HG03196 (cell line): Measurements from ENCODE around the gene SNX33.
"Not testable (repeated sequence)": the region's sequence is repeated elsewhere in the genome, so short reads cannot be mapped to it uniquely, and the experiment has no call there.

ENCODE experiments used
- ATAC-seq: cut with Tn5 transposase; IDR thresholded peaks from one replicate; pipeline ENCODE4 v1.9.1; 2021; ENCODE audit not compliant: unreplicated experiment

Gene SNX33, protein sequence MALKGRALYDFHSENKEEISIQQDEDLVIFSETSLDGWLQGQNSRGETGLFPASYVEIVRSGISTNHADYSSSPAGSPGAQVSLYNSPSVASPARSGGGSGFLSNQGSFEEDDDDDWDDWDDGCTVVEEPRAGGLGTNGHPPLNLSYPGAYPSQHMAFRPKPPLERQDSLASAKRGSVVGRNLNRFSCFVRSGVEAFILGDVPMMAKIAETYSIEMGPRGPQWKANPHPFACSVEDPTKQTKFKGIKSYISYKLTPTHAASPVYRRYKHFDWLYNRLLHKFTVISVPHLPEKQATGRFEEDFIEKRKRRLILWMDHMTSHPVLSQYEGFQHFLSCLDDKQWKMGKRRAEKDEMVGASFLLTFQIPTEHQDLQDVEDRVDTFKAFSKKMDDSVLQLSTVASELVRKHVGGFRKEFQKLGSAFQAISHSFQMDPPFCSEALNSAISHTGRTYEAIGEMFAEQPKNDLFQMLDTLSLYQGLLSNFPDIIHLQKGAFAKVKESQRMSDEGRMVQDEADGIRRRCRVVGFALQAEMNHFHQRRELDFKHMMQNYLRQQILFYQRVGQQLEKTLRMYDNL

DNA sequence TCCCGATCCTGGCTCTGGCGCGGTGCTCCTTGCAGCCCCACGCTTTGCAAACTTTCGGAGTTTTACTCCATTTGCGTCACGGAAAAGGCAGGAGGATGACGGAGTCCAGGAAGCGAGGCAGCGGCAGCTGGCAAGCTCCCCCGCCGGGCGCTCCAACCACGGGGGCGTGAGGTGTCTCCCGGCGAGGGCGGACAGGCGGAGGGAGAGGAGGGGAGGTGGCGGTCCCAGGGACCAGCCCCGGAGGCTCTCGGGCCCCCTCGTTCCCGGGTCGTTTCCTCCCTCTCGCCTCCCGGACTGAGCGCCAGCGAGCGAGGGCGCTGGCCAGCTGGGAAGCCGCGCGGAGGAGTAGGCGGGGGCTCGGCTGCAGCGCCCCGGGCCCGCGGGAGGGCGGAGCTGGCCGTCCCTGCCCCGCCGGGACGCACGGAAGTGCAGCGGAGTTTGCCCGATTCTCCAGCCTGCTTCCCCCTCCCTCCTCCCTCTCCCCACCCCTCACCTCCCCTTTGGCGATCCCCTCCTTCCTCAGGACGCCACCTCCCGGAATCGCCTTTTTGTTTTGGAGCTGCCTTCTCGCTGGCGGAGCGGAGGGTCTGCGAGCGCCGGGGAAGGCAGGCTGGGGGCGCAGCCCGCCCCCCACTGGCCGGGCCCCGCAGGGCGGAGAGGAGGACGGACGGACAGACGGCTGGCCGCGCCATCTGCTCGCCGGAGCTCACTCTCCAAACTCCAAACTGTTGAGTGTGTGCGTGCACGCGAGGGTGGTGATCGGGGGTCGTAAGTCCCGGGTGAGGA is at the start of gene SNX33:
Gene SNX33 (plus strand): TSS at position 543 of the 786 bp plus-strand sequence. CDS start 1,191 bp downstream, outside the sequence.
- no peak for ATAC-seq

DNA sequence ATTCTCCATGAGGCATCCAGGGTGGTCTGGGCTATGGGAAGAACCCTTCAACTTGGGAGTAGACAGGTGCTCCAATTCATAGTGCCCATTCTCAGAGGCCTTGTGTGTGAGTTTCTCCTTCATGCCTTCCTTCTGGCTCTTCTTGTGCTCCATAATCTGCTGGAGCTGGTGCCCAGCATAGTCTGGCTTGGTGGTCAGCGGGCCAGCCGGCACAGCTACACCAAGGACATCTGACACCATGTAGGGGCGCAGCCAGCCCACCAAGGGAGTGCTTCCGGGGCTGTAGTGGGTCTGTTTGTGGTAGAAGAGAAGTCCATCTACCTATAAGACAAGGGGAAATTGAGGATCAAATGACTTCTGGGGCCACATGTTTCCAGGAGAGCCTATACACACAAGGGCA is 49.4 kb upstream of the SNX33 start:
- ATAC-seq: no peak

DNA sequence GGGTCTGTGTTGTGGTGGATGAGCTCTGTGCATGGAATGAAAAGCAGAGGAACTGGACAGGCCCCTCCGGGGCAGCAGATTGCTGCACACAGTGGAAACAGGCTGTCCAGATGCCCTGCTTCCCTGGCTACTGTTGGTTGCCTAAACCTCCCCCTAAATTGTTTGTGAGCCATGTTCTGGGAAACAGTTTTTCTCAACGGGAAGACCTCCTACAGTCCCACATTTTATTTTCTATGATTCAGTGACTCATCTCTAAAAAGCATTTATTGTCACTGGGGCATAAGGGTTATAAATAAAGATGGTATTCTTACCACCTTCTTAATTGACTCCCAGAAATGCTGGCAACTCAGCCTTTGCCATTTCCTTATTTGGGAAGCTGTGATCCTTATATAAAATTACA is 48.3 kb upstream of the SNX33 start:
- ATAC-seq: no peak

DNA sequence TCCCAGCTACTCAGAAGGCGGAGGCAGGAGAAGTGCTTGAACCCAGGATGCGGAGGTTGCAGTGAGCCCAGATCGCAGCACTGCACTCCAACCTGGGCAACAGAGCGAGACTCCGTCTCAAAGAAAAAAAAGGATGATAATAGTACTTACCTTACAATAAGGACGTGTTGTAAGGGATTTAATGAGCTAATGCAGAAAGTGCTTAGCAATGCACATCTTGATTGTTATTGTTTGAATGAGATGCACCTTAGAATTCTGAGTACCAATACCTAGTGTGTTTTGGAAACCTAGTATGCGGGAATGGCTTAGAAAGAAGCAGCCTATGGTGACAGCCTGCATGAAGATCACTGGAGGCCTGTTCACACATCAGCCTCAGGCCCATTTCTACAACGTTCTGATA is 41.7 kb upstream of the SNX33 start:
- no peak for ATAC-seq

DNA sequence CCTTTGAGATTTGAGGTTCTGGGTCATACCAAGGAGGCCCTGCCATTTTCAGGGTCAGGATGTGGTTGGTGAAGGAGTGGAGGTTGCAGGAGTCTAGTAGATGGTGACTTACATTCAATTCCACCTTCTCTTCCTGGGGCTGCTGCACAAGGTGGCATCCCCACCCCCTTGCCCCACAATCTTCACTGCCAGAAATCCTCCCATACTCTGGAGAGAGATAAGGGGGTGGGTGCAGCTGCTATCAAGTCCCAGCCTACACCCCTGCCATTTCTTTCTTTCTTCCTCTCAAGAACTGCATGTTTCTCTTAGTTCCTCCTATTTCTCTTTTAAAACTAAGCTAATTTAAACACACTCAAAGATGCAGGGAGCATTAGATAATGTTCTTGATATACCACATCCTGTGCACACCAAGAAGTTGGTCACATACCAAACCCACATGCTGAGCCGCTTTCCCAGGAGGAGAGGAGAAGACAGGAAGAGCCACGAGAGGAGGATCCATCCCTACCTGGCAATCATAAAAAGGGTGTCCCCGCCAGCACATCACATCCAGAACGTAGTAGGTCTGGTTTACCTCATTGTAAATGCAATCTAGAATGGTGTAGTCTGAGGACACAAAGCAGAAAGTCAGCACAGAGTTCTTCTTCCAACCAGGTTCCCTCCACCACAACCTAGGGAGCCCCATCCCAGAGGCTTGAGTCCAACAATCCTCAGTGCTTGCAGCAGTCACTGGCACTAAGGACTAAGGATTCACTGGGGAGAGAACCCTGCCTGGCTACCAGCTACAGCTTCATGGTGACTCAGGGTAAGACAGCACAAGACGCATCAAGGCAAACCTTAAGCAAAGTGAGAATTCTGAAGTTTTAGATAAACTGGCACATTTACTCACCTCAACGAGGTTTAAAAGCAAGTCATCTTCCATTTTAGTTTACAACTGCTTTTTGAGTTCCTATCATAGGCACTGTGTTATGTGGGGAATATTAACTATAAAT is 40.7 kb upstream of the SNX33 start:
- ATAC-seq: no peak

DNA sequence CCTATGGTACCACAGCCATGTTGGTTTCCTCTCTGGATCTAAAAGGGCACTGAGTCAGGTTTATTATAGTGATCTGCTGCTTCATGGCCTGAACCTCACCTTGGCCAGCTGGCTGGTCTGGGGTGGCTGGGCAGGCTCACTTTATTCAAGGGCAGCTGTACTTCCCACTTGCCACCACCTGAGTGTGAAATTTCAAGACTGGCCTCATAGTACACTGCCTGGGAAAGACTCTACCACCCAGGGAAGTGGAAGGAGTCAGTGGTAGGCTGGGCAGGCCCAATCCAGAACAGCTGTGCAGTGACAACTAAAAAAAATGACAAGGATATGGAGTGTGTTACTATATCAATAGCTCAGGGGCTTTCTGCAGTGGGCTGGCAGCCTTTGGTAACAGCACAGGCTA is 30.9 kb upstream of the SNX33 start:
- ATAC-seq: no peak

DNA sequence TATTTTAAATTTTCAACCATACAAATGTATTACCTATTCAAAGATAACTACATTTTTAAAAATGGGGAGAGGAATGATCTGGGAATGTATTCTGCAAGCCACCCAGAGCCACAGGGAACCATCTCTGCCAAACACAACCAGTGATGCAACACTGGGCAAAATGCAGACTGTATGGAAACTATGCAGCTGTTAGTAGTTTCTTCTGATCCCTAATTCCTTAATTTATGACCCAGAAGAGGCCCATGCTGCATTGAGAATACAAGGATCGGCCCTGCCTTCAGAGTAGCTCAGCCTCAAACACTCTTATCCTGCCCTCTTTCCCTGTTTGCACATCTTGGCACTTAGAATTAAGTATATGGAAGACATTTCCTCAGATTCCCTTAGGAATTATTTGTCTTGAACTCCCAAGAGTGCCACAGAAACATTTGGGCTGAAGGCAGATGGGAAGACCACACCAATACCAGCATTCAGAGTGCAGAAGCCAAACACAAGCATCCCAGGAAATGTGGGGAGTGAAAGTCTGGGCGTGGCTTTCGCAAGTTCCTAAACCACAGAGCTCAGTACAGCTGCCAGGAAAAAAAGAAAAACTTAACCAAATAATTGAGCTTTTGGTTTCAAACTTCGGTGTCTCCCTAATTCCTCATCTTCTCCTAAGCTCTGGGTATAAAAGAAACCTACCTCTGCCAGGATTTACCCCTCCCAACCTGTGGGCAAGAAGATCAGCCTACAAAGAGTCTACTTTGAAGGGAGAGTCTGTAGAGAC is 27.5 kb upstream of the SNX33 start:
- no peak for ATAC-seq

DNA sequence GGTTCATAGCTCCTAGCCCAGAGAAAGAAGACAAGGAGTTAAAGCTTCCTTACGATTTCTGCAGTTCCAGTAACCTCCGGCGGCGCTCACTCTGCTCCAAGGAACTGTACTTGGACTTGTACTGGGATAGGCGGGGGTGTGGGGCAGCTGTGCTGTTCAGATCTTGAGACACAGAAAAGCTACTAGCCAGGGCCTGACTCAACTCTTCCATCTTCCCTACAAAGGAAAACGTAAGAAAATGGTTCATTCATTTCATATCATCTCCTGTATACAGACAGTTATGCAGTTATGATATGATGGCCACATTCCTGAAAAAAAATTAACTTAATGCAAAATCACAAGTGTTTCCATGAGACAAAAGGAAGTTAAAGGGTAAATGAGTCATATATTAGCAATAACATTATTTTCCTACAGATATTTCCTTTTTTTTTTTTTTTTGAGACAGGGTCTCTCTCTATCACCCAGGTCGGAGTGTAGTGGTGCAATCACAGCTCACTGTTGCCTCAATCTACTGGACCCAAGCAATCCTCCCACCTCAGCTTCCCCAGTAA is 26.8 kb upstream of the SNX33 start:
- ATAC-seq: no peak

DNA sequence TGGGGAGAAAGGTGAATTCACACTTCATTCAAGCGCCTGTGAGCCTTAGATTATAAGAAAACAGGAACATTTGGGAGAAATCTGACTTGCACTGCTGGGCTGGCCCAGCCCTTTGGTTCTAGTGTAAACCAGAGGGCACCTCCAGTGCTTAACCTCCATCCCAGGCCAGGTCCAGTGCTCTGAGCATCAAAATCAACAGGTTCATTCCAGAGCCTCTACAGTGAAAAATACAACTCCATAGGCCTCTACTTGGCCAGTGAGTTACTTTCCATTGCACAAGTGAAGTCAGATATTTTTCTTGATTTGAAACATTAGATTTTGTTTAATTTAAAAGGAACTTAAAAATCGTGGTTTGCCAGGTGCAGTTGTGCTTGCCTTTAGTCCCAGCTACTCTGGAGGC is 25.2 kb upstream of the SNX33 start:
- no peak for ATAC-seq

DNA sequence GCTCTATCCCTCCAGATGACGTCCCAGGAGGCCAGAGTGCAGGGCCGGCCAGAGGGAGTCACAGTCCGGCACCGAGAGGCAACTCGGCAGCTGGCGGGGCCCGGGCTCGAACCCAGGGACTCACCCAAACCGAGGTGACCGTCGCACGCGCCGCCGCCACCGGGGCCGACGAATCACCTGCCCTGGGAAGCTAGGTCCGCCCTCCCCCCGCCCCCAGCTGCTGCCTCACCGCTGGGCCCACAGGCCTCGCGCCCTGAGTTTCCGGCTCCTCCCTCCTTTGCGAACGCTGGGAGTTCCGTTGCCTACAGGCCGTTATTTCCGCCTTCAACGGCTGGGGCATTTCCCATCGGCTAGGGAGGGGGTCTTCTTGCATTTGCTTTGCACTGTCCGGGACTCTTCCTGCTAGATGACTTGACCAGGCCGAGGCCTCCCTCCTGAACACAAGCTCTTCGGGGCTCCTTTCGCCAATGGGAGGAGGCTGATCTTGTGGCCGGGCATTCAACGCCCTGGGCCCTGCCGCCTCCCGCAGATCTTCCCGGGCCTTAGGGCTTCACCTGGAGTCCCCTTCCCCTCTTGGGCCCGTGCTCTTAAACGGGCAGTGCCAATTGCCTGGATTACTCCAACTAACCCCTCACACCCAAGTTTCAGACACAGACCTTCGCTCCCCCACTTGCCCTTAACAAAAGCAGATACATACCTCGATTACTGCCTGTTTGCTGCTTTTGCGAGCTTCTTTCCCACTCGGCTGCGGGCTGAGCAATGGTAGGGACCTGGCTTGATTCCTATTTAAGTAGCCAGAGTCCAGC is 22.0 kb upstream of the SNX33 start, which contains the start of gene SNUPN:
Gene SNUPN (minus strand): TSS at position 184 of the 806 bp plus-strand sequence. CDS start 4,674 bp downstream, outside the sequence.
- ATAC-seq: peak; percentile 77

DNA sequence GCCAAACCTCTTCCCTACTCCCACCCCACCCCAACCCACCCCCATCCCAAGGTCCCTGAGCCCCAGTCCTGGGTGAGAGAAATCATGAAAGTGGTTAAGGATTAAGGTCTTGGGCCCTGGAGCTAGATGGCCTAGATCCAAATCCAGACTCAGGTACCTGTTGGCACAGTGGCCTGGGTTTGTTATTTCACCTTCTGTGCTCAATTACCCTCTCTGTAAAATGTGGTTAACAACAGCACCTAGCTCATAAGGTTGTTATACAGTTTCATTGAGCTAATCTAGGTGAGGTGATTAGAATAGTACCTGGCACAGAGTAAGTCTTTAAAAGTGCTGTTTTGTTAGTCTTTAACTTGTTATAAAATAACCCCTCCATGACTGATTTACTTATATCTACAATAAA is 15.8 kb upstream of the SNX33 start:
- ATAC-seq: no peak

DNA sequence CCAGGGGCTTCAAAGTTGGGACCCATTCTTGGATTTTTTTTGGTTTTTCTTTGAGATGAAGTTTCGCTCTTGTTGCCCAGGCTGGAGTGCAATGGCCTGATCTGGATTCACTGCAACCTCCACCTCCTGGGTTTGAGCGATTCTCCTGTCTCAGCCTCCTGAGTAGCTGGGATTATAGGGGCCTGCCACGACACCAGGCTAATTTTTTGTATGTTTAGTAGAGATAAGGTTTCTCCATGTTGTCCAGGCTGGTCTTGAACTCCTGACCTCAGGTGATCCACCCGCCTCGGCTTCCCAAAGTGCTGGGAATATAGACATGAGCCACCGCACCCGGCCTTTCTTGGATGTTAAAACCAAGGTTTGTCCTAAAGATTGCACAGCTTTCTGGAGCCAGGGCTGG is 13.8 kb upstream of the SNX33 start:
- ATAC-seq: not testable (repeated sequence)

DNA sequence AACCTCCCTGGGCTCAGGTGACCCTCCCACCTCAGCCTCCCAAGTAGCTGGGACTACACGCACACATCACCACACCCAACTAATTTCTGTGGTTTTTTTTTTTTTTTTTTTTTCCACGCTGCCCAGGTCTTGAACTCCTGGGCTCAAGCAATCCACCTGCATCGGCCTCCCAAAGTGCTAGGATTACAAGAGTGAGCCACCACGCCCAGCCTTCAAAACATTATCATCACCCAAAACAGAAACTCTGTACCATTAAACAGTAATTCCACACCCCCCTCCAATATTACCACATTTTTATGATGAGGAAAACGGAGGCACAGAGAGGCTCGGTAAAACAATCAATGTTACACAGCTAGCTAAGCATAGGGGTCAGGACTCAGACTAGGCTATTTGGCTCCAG is 11.7 kb upstream of the SNX33 start:
- no peak for ATAC-seq

DNA sequence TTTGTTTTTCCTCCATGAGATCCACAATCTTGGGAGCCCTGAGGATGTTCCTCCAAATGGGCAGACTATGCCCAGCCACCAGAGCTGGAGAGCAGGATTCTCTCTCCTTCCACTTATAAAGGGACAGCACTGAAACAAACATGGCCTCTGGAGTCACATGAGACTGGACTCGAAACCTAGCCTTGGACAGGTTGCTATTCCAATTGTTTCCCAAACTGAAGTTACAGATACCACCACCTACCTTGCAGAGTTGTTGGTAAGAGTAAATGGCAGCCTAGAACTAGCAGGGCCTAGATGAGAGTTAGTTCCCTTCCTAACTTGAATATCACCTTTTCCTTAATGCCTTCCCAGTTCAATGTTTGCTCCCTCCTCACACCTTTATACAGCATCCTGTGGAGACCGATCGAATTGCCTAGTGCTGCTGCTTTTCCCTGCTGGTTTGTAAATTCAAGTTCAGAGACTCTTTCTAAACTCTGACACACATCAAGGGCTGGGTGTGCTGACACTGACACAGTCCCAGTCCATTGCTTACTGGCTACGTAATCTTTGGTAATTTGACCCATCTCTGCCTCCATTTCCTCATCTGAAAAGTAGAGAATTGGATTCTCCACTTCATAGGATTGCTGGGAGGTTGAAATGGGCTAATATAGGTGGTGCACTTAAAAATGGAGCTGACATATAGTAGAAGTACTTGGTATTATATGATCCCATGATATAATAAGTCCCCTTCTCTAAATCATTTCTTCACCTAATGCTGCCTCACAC is 10.3 kb upstream of the SNX33 start:
- ATAC-seq: no peak

DNA sequence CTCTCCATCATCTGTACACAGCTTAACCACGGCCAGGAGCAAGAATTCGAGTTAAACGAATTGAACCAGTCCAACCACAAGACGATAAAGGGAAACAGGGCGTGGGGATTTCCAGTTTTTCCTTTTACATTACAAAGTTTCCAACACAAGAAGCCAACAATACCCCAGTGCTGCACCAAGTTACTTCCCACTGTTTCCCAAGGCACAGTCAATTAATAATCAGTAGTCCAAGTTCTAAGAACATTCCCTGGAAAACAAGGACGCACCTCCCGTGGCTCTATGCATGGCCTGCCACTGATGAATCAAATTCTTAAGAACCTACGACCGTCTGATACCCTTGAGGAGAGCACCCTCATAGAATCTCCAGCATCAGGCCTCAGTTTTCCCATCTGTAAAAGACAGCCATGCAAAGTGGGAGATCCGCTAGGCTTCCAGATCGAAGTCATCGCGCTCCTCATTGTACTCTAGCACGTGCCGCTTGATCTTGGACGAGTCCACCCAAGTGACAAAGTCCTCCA is 8.5 kb upstream of the SNX33 start:
- ATAC-seq: no peak

DNA sequence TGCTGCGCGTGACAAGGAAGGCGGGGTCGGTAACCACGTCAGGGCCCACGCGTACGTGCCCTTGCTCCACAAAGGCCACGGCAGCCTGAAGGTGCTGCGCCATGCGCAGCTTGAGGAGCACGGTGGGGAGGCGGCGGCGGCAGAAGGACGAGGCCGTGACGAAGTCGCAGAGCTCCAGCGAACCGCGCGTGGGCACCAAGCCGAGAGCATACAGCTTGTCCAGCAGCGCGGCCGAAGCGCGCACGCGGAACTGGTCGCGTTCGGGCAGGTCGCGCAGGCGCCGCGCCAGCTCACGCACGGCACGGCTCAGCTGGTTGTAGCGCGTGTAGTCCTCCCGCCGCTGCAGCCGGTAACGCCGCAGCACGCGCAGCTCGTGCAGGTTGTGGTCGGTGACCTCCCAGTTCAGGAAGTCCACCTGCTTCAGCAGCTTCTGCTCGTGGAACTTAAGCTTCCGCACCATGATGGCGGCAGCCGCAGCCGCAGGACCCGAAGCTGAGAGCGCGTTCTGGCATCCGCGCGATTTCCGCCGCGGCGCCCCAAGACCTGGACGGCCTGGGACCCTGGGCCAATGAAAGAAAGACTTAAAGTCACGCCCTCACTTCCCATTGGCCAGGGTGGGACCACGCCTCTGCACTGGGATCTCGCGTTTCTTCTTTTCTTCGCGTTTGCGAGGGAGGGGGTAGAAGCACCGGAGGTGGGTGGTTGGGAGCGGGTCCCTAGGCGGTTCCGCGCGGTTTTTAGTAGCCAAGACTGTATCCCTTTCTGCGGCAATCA is 7.8 kb upstream of the SNX33 start, which contains the start of gene IMP3:
Gene IMP3 (minus strand): TSS at position 516 of the 774 bp plus-strand sequence. CDS start 56 bp downstream, at position 460.
- peak; percentile 89 for ATAC-seq
